Thyroid gland (tissue), 4 donors: ENCODE data around the gene CKAP5.

Source experiments
- POLR2A ChIP-seq, 2 donors: fragments of 450-650 bp; IDR thresholded peaks; one replicate each; pipeline ENCODE4 v1.6.1; 2017; ENCODE audit warnings: antibody characterized with exemption in 2 of 2, mild to moderate bottlenecking in 2 of 2, moderate library complexity in 1 of 2
- TF ChIP-seq, protein P1 (sequence below), 6 experiments: fragments of 200-600 bp in 3 of 6; fragments of 450-650 bp in 3 of 6; sonication (generic) in 3 of 6; IDR thresholded peaks; one replicate each; pipeline ENCODE4 v1.5.1; 2016 to 2019; ENCODE audit warnings: antibody characterized with exemption in 6 of 6, mild to moderate bottlenecking in 2 of 6, inconsistent platforms in 1 of 6, moderate library complexity in 1 of 6

DNA sequence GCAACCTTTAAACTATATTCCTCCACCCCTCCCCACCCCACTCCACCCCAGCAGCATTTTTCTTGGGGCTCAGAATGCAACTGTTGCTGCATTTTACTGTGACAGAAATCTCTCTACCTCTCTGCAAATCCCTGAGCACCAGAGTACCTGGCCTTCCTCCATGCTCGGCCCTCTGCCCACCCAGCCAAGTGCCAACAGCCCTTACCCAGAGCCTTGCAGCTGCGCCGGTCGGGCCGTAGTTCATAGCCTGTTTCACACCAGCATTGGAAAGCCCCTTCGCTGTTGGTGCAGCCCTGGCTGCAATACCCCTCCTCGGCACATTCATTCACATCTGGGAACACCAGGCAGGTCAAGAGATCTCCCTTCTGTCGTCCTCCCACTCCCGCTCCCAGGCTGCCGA is 48.9 kb upstream of the CKAP5 start:
- TF ChIP-seq, protein P1, sequence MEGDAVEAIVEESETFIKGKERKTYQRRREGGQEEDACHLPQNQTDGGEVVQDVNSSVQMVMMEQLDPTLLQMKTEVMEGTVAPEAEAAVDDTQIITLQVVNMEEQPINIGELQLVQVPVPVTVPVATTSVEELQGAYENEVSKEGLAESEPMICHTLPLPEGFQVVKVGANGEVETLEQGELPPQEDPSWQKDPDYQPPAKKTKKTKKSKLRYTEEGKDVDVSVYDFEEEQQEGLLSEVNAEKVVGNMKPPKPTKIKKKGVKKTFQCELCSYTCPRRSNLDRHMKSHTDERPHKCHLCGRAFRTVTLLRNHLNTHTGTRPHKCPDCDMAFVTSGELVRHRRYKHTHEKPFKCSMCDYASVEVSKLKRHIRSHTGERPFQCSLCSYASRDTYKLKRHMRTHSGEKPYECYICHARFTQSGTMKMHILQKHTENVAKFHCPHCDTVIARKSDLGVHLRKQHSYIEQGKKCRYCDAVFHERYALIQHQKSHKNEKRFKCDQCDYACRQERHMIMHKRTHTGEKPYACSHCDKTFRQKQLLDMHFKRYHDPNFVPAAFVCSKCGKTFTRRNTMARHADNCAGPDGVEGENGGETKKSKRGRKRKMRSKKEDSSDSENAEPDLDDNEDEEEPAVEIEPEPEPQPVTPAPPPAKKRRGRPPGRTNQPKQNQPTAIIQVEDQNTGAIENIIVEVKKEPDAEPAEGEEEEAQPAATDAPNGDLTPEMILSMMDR (IDR thresholded peaks at IDR 0.05), result no peak
- TF ChIP-seq POLR2A (IDR thresholded peaks at IDR 0.05), result no peak
